HG03457 (cell line): ENCODE measurements around the gene TMEM207.

Source experiments
- ATAC-seq: cut with Tn5 transposase; IDR thresholded peaks from one replicate; pipeline ENCODE4 v1.9.1; 2021; ENCODE audit warnings: moderate number of reproducible peaks; ENCODE audit not compliant: unreplicated experiment

The TMEM207 gene

GRCh38 chr3:190387578-190388213, 62.0 kb downstream of the TMEM207 start, which contains the start of gene CLDN16:
CLDN16 (plus strand) TSS chr3:190388163; CDS start chr3:190388330, 167 bp downstream.
- ATAC-seq: no peak

- ATAC-seq: no peak
Observed at GRCh38 chr3:190385731-190386688, 63.7 kb downstream of the TMEM207 start.

- ATAC-seq: peak; percentile 73
Observed at GRCh38 chr3:190384309-190384756, 65.4 kb downstream of the TMEM207 start.

- ATAC-seq: no peak
Observed at GRCh38 chr3:190382082-190382481, 67.6 kb downstream of the TMEM207 start.

GRCh38 chr3:190381441-190381840, 68.3 kb downstream of the TMEM207 start:
- ATAC-seq: no peak

GRCh38 chr3:190380184-190380583, 69.5 kb downstream of the TMEM207 start:
- no peak for ATAC-seq
